Measurements from ENCODE around the gene RBP3.

DNA sequence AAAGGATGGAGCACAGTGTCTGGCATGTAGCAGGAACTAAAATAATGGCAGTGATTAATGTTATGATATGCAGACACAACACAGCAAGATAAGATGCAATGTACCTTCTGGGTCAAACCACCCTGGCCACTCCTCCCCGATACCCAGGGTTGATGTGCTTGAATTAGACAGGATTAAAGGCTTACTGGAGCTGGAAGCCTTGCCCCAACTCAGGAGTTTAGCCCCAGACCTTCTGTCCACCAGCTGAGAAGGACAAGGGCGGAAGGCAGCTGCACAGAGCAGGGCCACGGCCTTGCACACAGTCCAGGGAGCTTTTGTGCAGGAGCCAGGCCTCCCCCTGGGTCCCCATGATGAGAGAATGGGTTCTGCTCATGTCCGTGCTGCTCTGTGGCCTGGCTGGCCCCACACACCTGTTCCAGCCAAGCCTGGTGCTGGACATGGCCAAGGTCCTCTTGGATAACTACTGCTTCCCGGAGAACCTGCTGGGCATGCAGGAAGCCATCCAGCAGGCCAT lies at the start of gene RBP3:
- TF ChIP-seq, protein P1, sequence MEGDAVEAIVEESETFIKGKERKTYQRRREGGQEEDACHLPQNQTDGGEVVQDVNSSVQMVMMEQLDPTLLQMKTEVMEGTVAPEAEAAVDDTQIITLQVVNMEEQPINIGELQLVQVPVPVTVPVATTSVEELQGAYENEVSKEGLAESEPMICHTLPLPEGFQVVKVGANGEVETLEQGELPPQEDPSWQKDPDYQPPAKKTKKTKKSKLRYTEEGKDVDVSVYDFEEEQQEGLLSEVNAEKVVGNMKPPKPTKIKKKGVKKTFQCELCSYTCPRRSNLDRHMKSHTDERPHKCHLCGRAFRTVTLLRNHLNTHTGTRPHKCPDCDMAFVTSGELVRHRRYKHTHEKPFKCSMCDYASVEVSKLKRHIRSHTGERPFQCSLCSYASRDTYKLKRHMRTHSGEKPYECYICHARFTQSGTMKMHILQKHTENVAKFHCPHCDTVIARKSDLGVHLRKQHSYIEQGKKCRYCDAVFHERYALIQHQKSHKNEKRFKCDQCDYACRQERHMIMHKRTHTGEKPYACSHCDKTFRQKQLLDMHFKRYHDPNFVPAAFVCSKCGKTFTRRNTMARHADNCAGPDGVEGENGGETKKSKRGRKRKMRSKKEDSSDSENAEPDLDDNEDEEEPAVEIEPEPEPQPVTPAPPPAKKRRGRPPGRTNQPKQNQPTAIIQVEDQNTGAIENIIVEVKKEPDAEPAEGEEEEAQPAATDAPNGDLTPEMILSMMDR (IDR thresholded peaks at IDR 0.05; ENCODE audit: low read length), result no peak
- no peak for TF ChIP-seq EZH2 (optimal IDR thresholded peaks at IDR 0.05; ENCODE audit: low read depth, low read length)
